HG03064 (cell line): ENCODE measurements around the gene LIPK.
"Not testable (repeated sequence)": the region's sequence is repeated elsewhere in the genome, so short reads cannot be mapped to it uniquely, and the experiment has no call there.

Source experiments
- ATAC-seq: cut with Tn5 transposase; IDR thresholded peaks from one replicate; pipeline ENCODE4 v1.9.1; 2021; ENCODE audit warnings: low read depth; ENCODE audit not compliant: unreplicated experiment

Gene LIPK, protein sequence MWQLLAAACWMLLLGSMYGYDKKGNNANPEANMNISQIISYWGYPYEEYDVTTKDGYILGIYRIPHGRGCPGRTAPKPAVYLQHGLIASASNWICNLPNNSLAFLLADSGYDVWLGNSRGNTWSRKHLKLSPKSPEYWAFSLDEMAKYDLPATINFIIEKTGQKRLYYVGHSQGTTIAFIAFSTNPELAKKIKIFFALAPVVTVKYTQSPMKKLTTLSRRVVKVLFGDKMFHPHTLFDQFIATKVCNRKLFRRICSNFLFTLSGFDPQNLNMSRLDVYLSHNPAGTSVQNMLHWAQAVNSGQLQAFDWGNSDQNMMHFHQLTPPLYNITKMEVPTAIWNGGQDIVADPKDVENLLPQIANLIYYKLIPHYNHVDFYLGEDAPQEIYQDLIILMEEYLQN

DNA sequence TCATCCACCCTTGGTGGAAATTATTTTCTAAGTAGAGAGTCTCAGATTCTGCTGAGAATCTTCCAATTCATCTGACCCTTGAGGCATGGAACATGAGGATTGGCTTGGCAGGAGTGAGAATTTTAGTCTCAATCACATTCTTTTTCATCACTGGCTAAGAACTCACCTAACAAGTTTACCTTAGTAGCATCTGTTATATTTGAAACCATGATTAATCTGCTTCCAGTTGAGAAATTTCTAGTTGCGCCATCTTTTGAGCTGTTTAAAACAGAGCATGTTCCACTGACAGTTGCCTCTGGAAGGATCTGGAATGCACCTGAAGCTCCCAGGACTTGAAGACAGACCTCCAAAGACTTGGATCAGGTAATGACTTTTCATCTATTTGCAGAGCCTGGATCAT, at the start of gene LIPK:
Gene LIPK, plus strand, starts transcription at position 292 of the 400 bp plus-strand sequence. CDS start 18,295 bp downstream, outside the sequence.
- no peak for ATAC-seq

DNA sequence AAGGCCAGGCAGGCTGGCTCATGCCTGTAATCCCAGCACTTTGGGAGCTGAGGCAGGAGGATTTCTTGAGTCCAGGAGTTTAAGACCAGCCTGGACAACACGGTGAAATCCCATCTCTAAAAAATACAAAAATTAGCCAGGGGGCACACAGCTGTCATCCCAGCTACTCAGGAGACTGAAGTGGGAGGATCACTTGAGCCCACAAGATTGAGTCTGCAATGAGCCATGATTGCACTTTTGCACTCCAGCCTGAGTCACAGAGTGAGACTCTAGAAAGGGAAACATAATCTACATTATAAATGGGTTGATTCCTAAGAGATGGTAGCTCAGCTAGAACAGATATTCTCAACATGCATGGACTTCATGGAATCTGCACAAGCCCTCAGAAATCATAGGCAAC, 48.1 kb upstream of the LIPK start:
- ATAC-seq = no peak

DNA sequence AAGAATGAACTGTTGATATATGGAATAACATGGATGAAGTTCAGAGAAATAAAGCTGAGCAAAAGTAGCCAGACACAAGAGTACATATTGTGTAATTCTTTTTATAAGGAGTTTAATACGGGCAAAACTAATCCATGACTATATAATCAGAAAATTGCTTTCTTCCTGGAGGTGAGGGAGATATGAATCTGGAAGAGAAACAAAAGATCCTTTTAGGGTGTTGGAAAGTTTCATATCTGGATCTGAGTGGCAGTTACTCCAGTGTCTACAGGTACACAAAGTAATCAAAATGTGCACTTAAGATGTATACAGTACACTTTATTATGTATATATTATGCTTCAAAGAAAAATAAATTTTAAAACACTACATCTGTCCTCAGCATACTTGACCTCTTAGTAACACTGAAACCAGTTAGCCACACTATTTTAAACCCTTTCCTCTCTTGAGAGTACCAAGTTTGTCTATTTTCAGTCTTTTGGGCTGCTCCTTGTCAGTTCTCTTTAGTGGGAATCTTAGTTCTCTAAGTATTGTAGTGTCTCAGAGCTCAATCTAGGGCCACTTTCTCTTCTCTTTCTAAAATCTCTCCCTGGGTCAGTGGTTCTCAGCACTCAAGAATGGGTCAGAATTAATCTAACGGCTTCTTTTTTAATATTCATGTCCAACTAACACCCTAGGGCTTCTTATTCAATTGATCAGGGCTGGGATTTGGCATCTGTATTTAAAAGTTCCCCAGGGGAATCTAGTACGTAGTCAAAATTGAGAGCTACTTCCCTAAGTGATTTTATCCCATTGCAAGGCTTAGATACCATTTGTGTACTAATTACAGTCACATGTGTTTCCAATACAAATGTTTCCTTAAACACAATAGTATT, 46.1 kb upstream of the LIPK start:
- no peak for ATAC-seq

DNA sequence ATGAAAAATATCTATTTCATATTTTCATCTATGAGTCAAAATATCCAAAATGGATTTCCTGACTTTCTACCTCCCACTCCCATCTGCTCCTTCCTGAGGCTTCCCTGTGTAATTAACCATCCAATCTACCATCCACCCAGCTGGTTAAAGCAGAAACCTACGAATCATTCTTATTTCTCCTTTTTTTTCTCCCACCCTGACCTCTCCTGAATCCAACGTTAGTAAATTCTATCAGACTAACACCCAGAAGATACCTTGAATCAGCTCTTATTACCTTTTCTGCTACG, 45.5 kb upstream of the LIPK start:
- no peak for ATAC-seq

DNA sequence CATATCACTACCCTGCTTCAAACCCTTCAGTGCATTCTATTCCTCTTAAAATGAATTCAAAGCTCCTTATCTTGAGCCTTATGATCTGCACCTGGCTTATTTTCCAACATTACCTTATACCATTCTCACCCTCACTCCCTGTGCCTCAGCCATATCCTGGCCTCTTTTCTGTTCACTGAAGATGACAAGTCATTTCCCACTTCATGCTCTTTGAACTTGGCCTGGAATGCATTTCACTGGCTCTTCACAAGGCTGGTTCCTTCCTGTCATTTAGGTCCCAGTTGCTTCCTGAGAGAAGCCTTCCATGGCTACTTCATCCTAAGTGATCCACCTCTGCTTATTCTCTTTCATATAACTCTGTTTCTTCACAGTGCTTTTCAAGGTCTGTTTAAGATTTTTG, 45.0 kb upstream of the LIPK start:
- no peak for ATAC-seq

DNA sequence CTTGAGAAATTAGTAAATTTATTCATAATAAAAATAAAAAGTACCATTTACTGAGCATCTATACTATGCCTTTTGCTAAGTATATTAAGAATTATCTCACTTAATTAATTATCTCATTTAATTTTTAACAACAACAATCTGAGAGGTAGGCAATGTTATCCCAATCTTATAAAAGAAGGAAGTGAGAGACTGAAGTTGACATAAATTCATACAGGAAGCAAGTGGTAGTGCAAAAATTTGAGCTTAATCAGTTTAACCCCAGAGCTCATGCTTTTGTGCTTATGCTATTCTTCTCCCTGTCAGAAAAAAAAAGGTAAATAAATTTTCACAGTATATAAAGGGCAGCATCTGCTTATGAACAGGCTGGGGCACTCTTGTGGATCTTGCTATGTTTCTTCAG, 44.5 kb upstream of the LIPK start:
- no peak for ATAC-seq

DNA sequence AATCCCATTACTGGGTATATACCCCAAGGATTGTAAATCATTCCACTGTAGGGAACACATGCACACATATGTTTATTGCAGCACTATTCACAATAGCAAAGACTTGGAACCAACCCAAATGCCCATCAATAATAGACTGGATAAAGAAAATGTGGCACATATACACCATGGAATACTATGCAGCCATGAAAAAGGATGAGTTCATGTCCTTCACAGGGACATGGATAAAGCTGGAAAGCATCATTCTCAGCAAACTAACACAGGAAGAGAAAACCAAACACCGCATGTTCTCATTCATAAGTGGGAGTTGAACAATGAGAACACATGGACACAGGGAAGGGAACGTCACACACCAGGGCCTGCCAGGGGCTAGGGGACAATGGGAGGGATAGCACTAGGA, 42.9 kb upstream of the LIPK start:
- ATAC-seq = not testable (repeated sequence)

DNA sequence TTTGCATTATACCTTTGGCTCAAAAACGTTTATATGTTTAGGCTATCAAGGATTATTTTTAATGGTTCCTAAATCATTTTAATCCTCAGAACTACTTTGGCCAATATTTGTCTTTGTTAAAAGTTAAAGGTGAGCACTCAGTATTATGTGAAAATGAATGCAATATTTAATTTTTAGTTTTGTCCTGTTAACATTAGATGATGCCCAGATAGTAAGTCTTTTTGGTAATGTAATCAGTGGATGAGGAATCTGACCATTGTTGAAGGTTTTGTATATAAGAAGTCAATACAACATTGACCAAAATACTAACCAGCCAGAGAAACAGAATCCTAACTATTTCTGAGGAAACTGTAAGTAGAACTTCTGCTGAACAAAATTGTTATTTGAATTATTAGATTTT, 41.9 kb upstream of the LIPK start, which contains the start of gene LIPF:
Gene LIPF, plus strand, starts transcription at position 301 of the 400 bp plus-strand sequence. CDS start 2,856 bp downstream, outside the sequence.
- ATAC-seq = no peak

DNA sequence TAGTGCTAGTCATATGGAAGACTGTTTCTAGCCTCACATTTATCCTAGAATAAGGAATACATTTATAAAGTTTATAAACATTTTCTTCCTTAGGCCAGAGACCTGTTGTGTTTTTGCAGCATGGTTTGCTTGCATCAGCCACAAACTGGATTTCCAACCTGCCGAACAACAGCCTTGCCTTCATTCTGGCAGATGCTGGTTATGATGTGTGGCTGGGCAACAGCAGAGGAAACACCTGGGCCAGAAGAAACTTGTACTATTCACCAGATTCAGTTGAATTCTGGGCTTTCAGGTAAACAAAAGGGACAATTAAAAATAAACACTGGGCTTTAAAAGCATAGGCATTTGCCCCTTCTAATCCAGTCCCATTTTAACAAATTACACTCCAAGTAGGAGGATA, 37.6 kb upstream of the LIPK start:
- no peak for ATAC-seq

DNA sequence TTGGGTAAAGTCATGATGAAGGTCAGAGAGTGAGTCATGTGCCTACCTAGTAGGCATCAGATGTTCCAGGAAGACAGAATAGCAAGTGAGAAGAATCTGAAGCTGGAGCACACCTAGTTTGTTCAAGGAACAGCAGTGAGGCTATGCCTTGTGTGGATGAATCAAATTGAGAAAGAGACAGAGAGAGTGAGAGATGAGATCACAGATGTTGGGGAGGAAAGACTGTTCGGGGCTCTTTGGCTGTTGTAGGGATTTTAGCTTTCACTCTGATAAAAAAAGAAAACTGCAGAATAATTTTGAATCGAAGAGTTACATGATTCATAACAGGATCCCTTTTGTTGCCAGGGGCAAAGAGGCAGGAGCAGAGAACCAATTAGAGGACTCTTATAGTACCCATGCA, 35.6 kb upstream of the LIPK start:
- ATAC-seq = no peak

DNA sequence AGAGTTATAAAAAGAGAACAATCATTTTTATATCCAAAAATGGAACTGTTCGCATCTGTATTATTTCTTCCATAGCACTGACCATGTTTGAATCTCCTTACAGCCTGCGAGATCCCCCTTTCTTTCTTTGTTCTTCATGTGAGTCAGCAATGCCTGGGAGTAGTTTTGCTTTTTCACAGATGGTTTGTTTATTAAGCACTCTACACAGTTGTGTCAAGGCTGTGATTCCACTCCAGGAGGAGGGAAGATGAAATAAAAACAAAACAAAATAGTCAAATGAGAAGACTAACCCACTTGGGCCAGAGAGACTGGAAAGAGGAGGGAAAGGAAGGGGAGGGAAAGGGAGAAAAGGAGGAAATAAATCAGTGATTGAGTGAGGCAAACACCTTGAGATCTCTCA, 34.0 kb upstream of the LIPK start:
- no peak for ATAC-seq

DNA sequence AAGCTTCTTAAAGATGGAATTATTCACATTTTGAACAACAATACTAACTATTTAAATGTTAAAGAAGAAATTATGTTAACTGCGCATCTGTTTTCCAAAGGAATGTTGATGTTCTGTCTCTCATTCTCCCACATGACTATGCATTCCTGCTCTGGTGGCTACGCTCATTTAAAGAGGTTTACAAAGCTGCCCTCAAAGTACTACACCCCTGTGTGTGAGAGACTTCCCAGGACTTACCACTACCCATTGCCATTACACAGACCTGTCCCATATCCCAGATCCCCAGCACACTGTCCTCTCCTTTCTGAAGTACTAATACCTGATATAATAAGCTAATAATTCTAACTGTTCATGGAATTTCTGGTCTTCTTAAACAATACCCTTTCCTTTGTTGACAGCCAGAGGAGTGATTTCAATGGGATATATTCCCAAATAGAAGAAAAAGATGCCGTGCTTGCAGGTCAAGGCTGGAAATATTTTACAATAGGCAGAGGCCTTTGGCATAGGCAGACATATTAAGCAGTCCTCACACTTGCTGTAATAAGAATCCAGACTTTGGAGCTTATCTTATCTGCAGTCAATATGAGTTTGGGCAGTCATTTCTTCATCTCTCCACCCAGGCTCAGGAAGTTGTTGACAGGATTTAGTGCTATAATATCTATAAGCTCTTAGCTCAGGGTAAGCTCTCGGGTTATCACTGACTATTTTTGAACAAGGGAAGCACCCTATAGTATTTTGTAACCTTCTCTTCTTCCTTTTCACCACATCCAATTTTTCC, 29.6 kb upstream of the LIPK start:
- ATAC-seq = no peak

DNA sequence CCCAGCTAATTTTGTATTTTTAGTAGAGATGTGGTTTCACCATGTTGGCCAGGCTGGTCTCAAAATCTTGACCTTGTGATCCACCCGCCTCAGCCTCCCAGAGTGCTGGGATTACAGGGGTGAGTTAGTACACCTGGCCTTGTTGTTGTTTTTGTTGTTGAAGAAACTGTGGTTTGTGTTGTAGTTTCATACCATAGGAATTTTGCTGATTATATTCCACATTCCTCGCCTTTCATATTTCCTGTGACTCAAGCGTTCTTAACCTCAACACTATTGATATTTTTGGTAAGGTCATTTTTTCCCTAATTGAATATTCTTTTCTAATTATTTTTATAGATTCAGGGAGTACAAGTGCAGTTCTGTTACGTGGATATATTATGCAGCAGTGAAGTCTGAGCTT, 25.1 kb upstream of the LIPK start:
- ATAC-seq = no peak

DNA sequence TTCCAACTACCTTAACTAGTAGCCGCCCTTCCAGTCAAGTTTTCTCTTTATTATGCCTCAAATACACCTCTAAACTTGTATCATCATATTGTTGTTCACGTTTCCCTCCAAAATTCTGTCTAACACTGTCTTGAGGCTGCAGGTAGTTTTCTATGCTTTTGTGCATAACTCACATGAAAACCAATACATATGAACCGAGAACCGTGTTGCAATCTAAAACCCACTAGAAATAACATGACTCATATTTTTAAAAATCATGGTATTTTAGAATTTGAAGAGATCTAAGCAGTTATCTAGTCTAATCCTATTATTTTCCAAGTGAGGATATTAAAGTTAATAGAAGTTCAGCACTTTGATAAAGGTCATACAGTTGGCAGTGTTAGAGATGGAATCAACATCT, 23.6 kb upstream of the LIPK start:
- ATAC-seq = no peak

DNA sequence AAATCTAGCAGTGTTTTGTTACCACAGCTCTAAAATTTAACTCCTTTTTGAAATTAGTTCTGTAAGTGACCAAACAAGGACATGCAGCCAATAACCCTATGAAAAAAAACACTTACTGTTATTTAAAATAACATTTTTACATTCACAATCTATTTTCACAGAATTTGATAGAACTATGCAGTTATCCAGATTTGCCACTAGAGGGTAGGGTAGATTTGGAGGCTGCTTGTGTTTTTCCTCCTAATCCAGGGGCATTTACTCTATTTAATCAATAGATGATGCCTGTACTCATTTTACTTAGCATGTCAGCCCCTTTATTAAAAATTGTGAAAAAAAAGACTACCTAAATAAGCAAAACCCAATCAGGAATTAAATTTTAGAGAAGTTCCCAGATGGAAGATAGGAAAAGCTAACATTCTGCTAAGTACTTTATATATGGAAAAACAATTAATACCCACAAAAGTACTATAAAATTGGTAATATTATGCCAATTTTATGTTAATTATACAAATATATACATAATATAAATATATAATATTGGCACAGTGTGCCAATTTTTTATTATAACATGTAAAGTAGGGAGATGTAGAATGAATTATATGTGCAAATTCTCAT, 18.1 kb upstream of the LIPK start:
- ATAC-seq = no peak

DNA sequence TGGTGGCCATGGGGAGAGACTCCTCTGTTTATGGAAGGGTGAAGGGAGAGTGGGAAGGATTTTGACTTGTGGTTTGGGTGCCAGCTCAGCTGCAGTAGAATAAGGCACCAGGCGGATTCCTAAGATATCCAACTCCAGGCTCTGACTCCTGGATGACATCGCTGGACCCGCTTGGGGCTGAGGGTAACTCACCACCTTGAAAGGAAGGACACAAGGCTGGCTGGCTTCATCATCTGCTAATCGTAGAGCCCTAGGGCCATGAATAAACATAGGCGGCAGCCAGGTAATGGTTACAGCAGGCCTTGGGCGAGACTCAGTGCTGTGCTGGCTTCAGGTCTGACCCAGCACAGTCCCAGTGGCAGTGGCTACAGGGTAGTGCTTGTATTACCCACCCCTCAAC, 16.7 kb upstream of the LIPK start:
- ATAC-seq = no peak

DNA sequence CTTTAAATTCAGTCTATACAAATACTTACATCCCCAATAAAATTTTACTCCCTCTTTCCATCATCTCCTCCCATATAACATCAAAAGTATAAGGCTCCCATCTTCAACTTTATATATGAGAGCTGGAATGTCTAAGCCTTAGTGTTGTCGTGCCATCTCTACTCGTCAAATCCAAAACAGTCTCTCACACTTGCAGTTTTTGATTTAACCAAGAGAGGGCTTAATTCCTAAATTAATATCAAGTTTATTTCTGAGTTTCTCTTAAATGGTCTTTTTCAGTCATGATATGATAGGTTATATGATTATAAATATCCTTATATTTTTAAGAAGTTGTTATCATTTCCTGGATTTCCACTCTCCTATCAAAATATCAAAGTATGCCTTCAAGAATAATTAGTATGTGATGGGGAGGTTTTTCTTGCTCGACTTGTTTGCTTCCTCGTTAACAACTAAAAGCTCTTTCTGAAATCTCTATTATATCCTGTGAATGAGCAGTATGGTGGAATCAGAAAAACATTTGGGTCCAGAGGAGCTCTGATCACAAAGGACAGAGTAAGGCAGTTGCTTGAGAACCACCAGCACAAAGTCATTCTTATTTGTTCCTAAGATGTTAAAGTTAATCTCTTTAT, 12.5 kb upstream of the LIPK start:
- ATAC-seq = no peak

DNA sequence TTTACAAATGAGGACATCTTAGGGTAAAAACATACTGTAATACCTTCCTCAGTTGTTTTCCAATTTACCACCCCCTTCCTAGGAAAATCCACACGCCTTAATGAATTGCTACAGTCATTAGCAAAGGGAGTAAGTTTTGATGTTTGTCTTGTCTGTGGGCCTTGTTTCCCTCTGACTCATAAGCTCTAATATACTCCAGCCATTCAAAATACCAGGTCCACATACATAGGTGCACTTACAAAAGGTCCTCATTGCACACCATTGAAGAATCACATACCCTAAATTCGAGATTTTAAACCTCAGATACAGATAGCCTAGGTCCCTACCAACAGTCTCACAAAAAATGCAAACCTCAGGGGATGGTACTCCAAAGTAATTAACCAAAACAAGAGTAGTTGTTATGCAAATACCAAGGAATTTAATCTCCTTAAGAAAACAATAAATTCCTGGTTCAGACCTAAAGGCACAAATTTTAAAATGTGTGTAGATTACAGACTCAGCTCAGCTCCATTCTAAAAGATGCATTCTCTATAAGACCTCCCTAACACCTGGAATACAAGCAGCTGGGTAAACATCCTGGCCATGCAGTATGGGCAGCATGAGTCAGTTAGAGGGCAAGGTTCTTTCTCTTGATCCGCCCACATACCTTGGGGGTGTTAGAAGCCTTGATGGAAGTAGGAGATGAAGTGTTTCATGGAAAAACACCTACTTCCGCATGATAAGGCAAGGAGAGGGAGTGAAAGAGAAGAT, 3.0 kb upstream of the LIPK start:
- ATAC-seq = no peak

DNA sequence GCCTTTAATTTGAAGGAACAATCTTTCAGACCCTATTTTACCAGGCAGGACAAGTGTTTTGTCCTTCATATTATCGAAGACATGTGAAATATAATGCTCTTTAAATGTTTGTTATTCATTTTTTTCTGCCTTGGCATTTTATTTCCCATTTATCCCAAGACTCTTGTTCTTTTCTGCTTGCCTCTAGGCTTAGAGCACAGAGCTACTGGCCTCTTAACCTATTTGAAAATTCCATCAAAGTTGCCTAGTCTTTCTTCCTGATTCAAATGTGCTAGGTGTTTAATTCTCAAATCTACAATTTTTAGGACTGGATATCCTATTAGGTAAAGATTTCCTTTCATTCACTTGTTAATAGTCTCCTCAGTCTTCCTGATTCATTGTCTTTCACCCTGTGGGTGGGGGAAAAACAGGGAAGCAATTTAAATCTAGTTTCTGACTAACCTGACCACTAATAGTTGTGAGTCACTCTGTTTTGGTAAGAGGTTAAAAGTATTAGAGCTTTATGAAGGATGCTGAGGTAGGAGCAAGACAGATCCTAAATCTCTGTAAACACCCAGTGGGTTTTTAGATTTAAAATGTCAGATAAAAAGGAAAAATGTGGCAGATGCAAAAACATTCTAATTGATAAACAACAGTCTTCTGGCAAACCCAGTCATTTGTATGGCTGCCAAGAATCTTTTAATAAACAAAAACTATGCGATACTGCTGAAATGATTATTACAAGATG, 1.5 kb downstream of the LIPK start:
- ATAC-seq = no peak
